OCI-LY1 (cell line): ENCODE measurements around the gene SLC39A8.
"Not testable (repeated sequence)": the region's sequence is repeated elsewhere in the genome, so short reads cannot be mapped to it uniquely, and the experiment has no call there.

Experiments used
- H2AFZ ChIP-seq: fragments of 200-600 bp; sonication (generic), shearing (Covaris generic); 2 replicates; pipeline ENCODE4 v1.6.0; 2014; ENCODE audit warnings: antibody characterized with exemption, mild to moderate bottlenecking, low read length
- H3F3A ChIP-seq: fragments of 200-600 bp; sonication (generic), shearing (Covaris generic); 2 replicates; pipeline ENCODE4 v1.6.0; 2014; ENCODE audit warnings: mild to moderate bottlenecking, antibody characterized with exemption, low read length, moderate library complexity; ENCODE audit not compliant: insufficient read depth
- H3K27ac ChIP-seq: fragments of 200-600 bp; sonication (generic); 2 replicates; pipeline ENCODE4 v1.5.1; 2014; ENCODE audit warnings: low read length, mixed run types, mild to moderate bottlenecking, low read depth; ENCODE audit not compliant: poor library complexity, severe bottlenecking
- H3K27me3 ChIP-seq: fragments of 200-600 bp; sonication (generic); 2 replicates; pipeline ENCODE4 v1.6.0; 2014; ENCODE audit warnings: antibody characterized with exemption, mild to moderate bottlenecking, low read length, moderate library complexity; ENCODE audit not compliant: insufficient read depth
- H3K36me3 ChIP-seq: fragments of 200-600 bp; sonication (generic); 2 replicates; pipeline ENCODE4 v1.6.1; 2014; ENCODE audit warnings: mild to moderate bottlenecking, antibody characterized with exemption, low read length, moderate library complexity, mixed read lengths; ENCODE audit not compliant: insufficient read depth
- H3K4me1 ChIP-seq: fragments of 200-600 bp; sonication (generic); 2 replicates; pipeline ENCODE4 v1.5.1; 2014; ENCODE audit warnings: mild to moderate bottlenecking, low read length, moderate library complexity; ENCODE audit not compliant: insufficient read depth, severe bottlenecking
- H3K4me2 ChIP-seq: fragments of 200-600 bp; sonication (generic), shearing (Covaris generic); 2 replicates; pipeline ENCODE4 v1.6.1; 2014; ENCODE audit warnings: low read length
- H3K4me3 ChIP-seq: fragments of 200-600 bp; sonication (generic); 2 replicates; pipeline ENCODE4 v1.5.1; 2014; ENCODE audit warnings: low read length, low read depth, mild to moderate bottlenecking, mixed read lengths; ENCODE audit not compliant: poor library complexity, severe bottlenecking
- H3K79me2 ChIP-seq: fragments of 200-600 bp; shearing (Covaris generic); 2 replicates; pipeline ENCODE4 v1.6.1; 2016; ENCODE audit warnings: mixed run types, low read length, mixed read lengths; ENCODE audit not compliant: insufficient read depth
- H3K9ac ChIP-seq: fragments of 200-600 bp; sonication (generic), shearing (Covaris generic); 2 replicates; pipeline ENCODE4 v1.6.1; 2014; ENCODE audit warnings: mild to moderate bottlenecking, low read length, mixed read lengths
- H3K9me2 ChIP-seq: fragments of 200-600 bp; sonication (generic), shearing (Covaris generic); 2 replicates; pipeline ENCODE4 v1.6.1; 2014; ENCODE audit warnings: low read depth, mild to moderate bottlenecking, low read length, mixed read lengths
- H3K9me3 ChIP-seq: fragments of 200-600 bp; shearing (Covaris generic); 2 replicates; pipeline ENCODE4 v1.6.1; 2014; ENCODE audit warnings: low read length, mixed read lengths
- H4K20me1 ChIP-seq: fragments of 200-600 bp; sonication (generic), shearing (Covaris generic); 2 replicates; pipeline ENCODE4 v1.6.0; 2016; ENCODE audit warnings: mild to moderate bottlenecking, low read length; ENCODE audit not compliant: insufficient read depth
- EZH2 ChIP-seq: fragments of 200-600 bp; sonication (generic), shearing (Covaris generic); IDR thresholded peaks from 2 replicates; pipeline ENCODE4 v1.8.0; 2017; ENCODE audit warnings: borderline replicate concordance, mixed run types, mild to moderate bottlenecking, antibody characterized with exemption, low read length, moderate library complexity, mixed read lengths
- TF ChIP-seq, protein P1 (sequence below): fragments of 200-600 bp; sonication (generic), shearing (Covaris generic); IDR thresholded peaks from 2 replicates; pipeline ENCODE4 v1.5.1; 2017; ENCODE audit warnings: mild to moderate bottlenecking, antibody characterized with exemption, low read length, moderate library complexity, mixed read lengths

Gene SLC39A8

DNA sequence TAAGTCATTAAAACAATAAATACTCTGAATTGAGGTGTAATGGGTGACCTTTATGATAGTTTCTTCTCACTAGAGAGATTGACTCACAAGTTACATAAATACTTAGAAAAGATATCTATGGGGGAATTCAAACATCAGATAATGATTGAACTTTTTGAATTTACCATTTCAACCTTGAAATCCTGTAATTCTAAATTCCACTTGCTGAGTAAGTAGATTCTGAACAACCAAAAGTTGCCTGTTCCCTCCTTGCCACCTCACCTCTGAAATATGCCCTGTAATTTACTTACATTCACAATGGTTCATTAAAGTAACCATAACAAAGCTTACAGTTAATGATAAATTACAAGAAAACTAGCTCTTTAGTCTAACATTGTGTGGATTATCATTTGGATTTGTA, 43.3 kb upstream of the SLC39A8 start:
- Histone ChIP-seq H3K4me2 (no peak overlapping the region), H3K27ac (no peak overlapping the region), H3K27me3 (no peaks in the 10 kb centered on the region), H4K20me1 (no peaks in the 10 kb centered on the region), H2AFZ (no peak overlapping the region), H3K4me3 (no peak overlapping the region), H3K9ac (no peak overlapping the region), H3K79me2 (no peaks in the 10 kb centered on the region), H3K9me2 (no peaks in the 10 kb centered on the region), H3K36me3 (no peaks in the 10 kb centered on the region), H3F3A (no peaks in the 10 kb centered on the region), H3K9me3 (no peaks in the 10 kb centered on the region), H3K4me1 (peaks cover 11% of the 10 kb centered on the region)
- TF ChIP-seq, protein P1, sequence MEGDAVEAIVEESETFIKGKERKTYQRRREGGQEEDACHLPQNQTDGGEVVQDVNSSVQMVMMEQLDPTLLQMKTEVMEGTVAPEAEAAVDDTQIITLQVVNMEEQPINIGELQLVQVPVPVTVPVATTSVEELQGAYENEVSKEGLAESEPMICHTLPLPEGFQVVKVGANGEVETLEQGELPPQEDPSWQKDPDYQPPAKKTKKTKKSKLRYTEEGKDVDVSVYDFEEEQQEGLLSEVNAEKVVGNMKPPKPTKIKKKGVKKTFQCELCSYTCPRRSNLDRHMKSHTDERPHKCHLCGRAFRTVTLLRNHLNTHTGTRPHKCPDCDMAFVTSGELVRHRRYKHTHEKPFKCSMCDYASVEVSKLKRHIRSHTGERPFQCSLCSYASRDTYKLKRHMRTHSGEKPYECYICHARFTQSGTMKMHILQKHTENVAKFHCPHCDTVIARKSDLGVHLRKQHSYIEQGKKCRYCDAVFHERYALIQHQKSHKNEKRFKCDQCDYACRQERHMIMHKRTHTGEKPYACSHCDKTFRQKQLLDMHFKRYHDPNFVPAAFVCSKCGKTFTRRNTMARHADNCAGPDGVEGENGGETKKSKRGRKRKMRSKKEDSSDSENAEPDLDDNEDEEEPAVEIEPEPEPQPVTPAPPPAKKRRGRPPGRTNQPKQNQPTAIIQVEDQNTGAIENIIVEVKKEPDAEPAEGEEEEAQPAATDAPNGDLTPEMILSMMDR: no peak
- no peak for TF ChIP-seq EZH2

DNA sequence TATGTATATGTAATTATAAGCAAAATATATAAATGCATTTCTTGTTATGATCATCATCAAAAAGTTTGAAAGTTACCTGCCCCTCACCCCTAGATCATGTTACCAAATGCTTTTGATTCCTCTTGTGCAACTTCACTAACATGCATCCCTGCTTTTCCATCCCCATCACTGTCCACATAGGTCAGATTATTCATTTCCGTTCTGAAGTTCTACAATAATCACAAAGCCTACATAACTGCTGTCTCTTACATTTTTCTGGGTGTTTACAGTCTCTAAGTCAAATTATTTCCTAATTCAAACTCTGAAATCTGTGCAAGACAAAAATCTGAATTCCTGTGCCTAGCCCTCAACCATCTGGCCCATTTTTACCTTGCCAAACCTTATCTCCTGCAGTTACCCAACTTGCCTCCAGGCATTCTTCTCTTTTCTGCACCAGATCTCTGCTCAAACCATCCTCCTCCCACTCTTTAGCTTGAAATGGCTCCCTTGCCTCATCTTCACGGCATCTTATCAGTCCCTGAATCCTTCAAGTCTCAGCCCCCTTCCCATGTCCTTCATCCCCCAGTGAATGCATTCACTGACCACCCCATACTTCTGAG, 42.4 kb upstream of the SLC39A8 start:
- Histone ChIP-seq H3K36me3 (no peaks in the 10 kb centered on the region), H3K4me3 (no peak overlapping the region), H3K27ac (no peak overlapping the region), H2AFZ (no peak overlapping the region), H3K9me3 (no peaks in the 10 kb centered on the region), H3K79me2 (no peaks in the 10 kb centered on the region), H3F3A (no peaks in the 10 kb centered on the region), H3K27me3 (no peaks in the 10 kb centered on the region), H3K4me1 (peaks cover 11% of the 10 kb centered on the region), H4K20me1 (no peaks in the 10 kb centered on the region), H3K4me2 (no peak overlapping the region), H3K9ac (no peak overlapping the region), H3K9me2 (no peaks in the 10 kb centered on the region)
- no peak for TF ChIP-seq EZH2
- TF ChIP-seq, protein P1: no peak

- H3K9me2 ChIP-seq: no peaks in the 10 kb centered on the region
- H3K36me3 ChIP-seq: no peaks in the 10 kb centered on the region; the same call in 1 of the 2 replicates
- H3K9me3 ChIP-seq: no peaks in the 10 kb centered on the region
- H3K9ac ChIP-seq: no peak overlapping the region
- H3K27me3 ChIP-seq: no peaks in the 10 kb centered on the region
- H3K79me2 ChIP-seq: no peaks in the 10 kb centered on the region
- no peak overlapping the region for H3K27ac ChIP-seq
- H3F3A ChIP-seq: no peaks in the 10 kb centered on the region
- peaks cover 11% of the 10 kb centered on the region for H3K4me1 ChIP-seq
- H4K20me1 ChIP-seq: no peaks in the 10 kb centered on the region
- H3K4me3 ChIP-seq: no peak overlapping the region
- no peak overlapping the region for H2AFZ ChIP-seq
- TF ChIP-seq, protein P1: no peak
- TF ChIP-seq EZH2: no peak
- no peak overlapping the region for H3K4me2 ChIP-seq
These were observed 41.7 kb upstream of the SLC39A8 start for GRCh38 chr4:102386966-102387365.

GRCh38 chr4:102380253-102380652, 35.0 kb upstream of the SLC39A8 start:
- H3K4me2 ChIP-seq, H3K4me3 ChIP-seq: not testable (repeated sequence)

More at GRCh38 chr4:102380253-102380652, 35.0 kb upstream of the SLC39A8 start:
- not testable (repeated sequence) for H3K27ac ChIP-seq, H3K4me1 ChIP-seq, H3K36me3 ChIP-seq, H2AFZ ChIP-seq, H3K9ac ChIP-seq, H3K9me3 ChIP-seq, H3K9me2 ChIP-seq, H3K79me2 ChIP-seq, H3K27me3 ChIP-seq, H4K20me1 ChIP-seq, H3F3A ChIP-seq
